Fibroblast of lung (primary cell): Measurements from ENCODE around the gene LCN2. TPM values are rescaled to one million over a fixed set of nuclear protein-coding genes. Genes with fewer than 3 reads are reported as not detected.
A peak's percentile ranks its signal among the peaks of the same experiment; 100 is the strongest.
"Not testable (repeated sequence)": the region's sequence is repeated elsewhere in the genome, so short reads cannot be mapped to it uniquely, and the experiment has no call there.

Experiments
- DNase-seq, 2 donors: peaks; one replicate each; pipeline versions ENCODE4 v3.0.0 to v3.0.0-alpha.2; 2010; ENCODE audit warnings: low read depth in 2 of 2
- H2AFZ ChIP-seq: 2 replicates; pipeline ENCODE4 v1.5.1; 2012; ENCODE audit warnings: low read length, control low read depth, inconsistent platforms
- H3K27ac ChIP-seq: 2 replicates; pipeline ENCODE4 v1.5.1; 2011; ENCODE audit warnings: low read length, control low read depth; ENCODE audit not compliant: insufficient read depth
- H3K27me3 ChIP-seq: 2 replicates; pipeline ENCODE4 v1.5.1; 2011; ENCODE audit warnings: mild to moderate bottlenecking, low read length; ENCODE audit not compliant: control insufficient read depth, insufficient read depth
- H3K36me3 ChIP-seq: 2 replicates; pipeline ENCODE4 v1.5.1; 2011; ENCODE audit warnings: low read length; ENCODE audit not compliant: control insufficient read depth, insufficient read depth
- H3K4me1 ChIP-seq: 2 replicates; pipeline ENCODE4 v1.5.1; 2011; ENCODE audit warnings: low read length; ENCODE audit not compliant: control insufficient read depth, insufficient read depth; ENCODE audit errors: extremely low read depth
- H3K4me2 ChIP-seq: 2 replicates; pipeline ENCODE4 v1.5.1; 2011; ENCODE audit warnings: low read length, control low read depth; ENCODE audit not compliant: insufficient read depth; ENCODE audit errors: extremely low read depth
- H3K4me3 ChIP-seq, 4 experiments: fragments of 200-600 bp in 1 of 4; sonication (generic) in 1 of 4; replicated peaks in 1 of 4; 2 replicates each; pipeline ENCODE4 v1.5.1; 2011 to 2016; ENCODE audit warnings: low read length in 4 of 4, low read depth in 3 of 4, mild to moderate bottlenecking in 3 of 4, control low read depth in 2 of 4, inconsistent platforms in 1 of 4, mixed read lengths in 1 of 4; ENCODE audit not compliant: insufficient read depth in 1 of 4; ENCODE audit errors: control extremely low read depth in 1 of 4
- H3K79me2 ChIP-seq: 2 replicates; pipeline ENCODE4 v1.5.1; 2012; ENCODE audit warnings: mild to moderate bottlenecking, low read length, inconsistent platforms; ENCODE audit not compliant: control insufficient read depth, insufficient read depth
- H3K9ac ChIP-seq: 2 replicates; pipeline ENCODE4 v1.5.1; 2011; ENCODE audit warnings: mild to moderate bottlenecking, low read length, control low read depth; ENCODE audit not compliant: insufficient read depth
- H3K9me3 ChIP-seq: 2 replicates; pipeline ENCODE4 v1.5.1; 2012; ENCODE audit warnings: low read depth, low read length; ENCODE audit not compliant: control insufficient read depth, insufficient read depth
- H4K20me1 ChIP-seq: 2 replicates; pipeline ENCODE4 v1.5.1; 2011; ENCODE audit warnings: low read length; ENCODE audit not compliant: control insufficient read depth, insufficient read depth; ENCODE audit errors: extremely low read depth
- EZH2 ChIP-seq: IDR thresholded peaks from 2 replicates; pipeline ENCODE4 v1.5.1; 2012; ENCODE audit warnings: low read length, control low read depth, mild to moderate bottlenecking; ENCODE audit errors: missing control alignments
- polyA plus RNA-seq, 2 donors: library from polyadenylated mRNA; depleted of rRNA in 1 of 2; stranded (reverse) in 1 of 2; unstranded in 1 of 2; fragments of >200 nt; gene quantifications; 2 replicates each; pipeline ENCODE4 v1.2.1, GENCODE V29; 2011 to 2012; ENCODE audit warnings: missing spikeins in 1 of 2
- total RNA-seq: library from RNA; depleted of rRNA; stranded (reverse); fragments of >200 nt; gene quantifications from 2 replicates; pipeline ENCODE4 v1.2.1, GENCODE V29; 2014
- TF ChIP-seq, protein P1 (sequence below), 2 donors: IDR thresholded peaks in 1 of 2; conservative IDR thresholded peaks in 1 of 2; 1 replicate in 1 of 2; 2 replicates in 1 of 2; pipeline ENCODE4 v1.5.1; 2011 to 2012; ENCODE audit warnings: low read length in 2 of 2, control low read depth in 1 of 2, inconsistent platforms in 1 of 2, low read depth in 1 of 2, mild to moderate bottlenecking in 1 of 2

LCN2 gene
- total and polyA plus RNA-seq, 2 donors (not counting 1 experiment from before 2014, with no cell fraction given), result not detected

- TF ChIP-seq EZH2, result no peak
- TF ChIP-seq, protein P1, sequence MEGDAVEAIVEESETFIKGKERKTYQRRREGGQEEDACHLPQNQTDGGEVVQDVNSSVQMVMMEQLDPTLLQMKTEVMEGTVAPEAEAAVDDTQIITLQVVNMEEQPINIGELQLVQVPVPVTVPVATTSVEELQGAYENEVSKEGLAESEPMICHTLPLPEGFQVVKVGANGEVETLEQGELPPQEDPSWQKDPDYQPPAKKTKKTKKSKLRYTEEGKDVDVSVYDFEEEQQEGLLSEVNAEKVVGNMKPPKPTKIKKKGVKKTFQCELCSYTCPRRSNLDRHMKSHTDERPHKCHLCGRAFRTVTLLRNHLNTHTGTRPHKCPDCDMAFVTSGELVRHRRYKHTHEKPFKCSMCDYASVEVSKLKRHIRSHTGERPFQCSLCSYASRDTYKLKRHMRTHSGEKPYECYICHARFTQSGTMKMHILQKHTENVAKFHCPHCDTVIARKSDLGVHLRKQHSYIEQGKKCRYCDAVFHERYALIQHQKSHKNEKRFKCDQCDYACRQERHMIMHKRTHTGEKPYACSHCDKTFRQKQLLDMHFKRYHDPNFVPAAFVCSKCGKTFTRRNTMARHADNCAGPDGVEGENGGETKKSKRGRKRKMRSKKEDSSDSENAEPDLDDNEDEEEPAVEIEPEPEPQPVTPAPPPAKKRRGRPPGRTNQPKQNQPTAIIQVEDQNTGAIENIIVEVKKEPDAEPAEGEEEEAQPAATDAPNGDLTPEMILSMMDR (conservative IDR thresholded peaks at IDR 0.05 in 1 of 2, IDR thresholded peaks at IDR 0.05 in 1 of 2; ENCODE audit: low read depth in 1 of 2, low read length in 2 of 2), result no peak
- peaks cover 38% of the 10 kb centered on the region for H3K36me3 ChIP-seq
- H3K9me3 ChIP-seq, result no peaks in the 10 kb centered on the region
- H3K4me3 ChIP-seq, result no peak overlapping the region
- no peaks in the 10 kb centered on the region for H4K20me1 ChIP-seq
- no peaks in the 10 kb centered on the region for H3K79me2 ChIP-seq
- H3K9ac ChIP-seq, result no peak overlapping the region
- no peak overlapping the region for H3K4me2 ChIP-seq
- H3K27me3 ChIP-seq, result no peaks in the 10 kb centered on the region
- no peak for DNase-seq
- H3K4me1 ChIP-seq, result no peaks in the 10 kb centered on the region
- H3K27ac ChIP-seq, result no peak overlapping the region
- no peak overlapping the region for H2AFZ ChIP-seq
These were observed 31.2 kb downstream of the LCN2 start for GRCh38 chr9:128180447-128180846.

DNA sequence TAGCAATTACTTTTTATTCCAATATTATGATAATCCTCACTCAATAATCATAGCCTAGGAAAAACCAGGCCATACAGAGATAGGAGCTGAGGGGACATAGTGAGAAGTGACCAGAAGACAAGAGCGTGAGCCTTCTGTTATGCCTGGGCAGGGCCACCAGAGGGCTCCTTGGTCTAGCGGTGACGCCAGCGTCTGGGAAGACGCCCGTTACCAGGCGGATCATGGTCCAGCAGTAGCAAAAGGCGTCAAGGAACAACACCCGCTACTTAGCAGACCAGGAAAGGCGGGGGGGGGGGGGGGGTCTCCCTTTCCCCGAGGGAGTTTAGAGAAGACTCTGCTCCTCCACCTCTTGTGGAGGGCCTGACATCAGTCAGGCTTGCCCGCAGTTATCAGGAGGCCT lies 32.2 kb downstream of the LCN2 start:
- DNase-seq, result peak; percentile 45
- TF ChIP-seq, protein P1 (conservative IDR thresholded peaks at IDR 0.05 in 1 of 2, IDR thresholded peaks at IDR 0.05 in 1 of 2; ENCODE audit: low read depth in 1 of 2, low read length in 2 of 2), result peak; percentile 35 to 48

DNA sequence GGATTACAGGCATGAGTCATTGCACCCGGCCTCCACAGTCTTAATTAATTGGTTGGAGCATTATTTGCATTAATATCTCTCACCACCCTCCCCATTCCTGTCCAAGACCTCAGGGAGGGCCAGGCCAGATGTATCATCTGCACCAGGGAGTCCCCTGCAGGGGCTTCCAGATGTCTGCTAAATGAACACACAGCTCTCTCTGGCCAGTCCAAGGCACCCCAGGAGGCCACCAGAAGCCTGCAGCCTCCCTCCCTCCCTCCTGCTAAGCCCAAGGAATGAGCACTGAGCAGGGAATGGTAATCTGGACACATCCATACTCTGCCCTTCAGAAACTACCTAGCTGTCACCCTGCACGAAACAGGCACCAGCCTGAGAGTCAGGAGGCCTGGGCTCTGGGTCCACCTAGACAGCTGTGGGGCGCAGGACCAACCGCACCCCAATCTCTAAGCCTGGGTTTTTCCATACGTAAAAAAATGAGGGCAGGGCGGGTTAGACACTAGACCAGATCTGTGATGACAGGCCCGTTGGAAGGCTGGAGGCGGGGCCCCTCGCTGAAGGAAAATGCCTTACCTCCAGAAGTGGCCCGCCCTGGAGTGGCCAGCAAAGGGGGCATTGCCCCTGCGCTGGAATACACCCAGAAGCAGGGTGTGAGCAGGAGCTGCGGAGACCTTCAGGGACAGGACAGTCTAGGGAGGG lies 33.8 kb downstream of the LCN2 start:
- no peak for DNase-seq
- no peaks in the 10 kb centered on the region for H3K27me3 ChIP-seq
- no peaks in the 10 kb centered on the region for H3K4me1 ChIP-seq
- peaks cover 30% of the 10 kb centered on the region for H3K36me3 ChIP-seq
- H3K4me3 ChIP-seq, result no peak overlapping the region
- H3K79me2 ChIP-seq, result no peaks in the 10 kb centered on the region
- H3K9ac ChIP-seq, result no peak overlapping the region
- no peaks in the 10 kb centered on the region for H4K20me1 ChIP-seq
- H2AFZ ChIP-seq, result no peak overlapping the region
- no peak overlapping the region for H3K27ac ChIP-seq
- H3K9me3 ChIP-seq, result no peaks in the 10 kb centered on the region
- TF ChIP-seq, protein P1 (conservative IDR thresholded peaks at IDR 0.05 in 1 of 2, IDR thresholded peaks at IDR 0.05 in 1 of 2; ENCODE audit: low read depth in 1 of 2, low read length in 2 of 2), result no peak
- no peak for TF ChIP-seq EZH2
- no peak overlapping the region for H3K4me2 ChIP-seq

More for the DNA sequence above, 32.2 kb downstream of the LCN2 start:
- not testable (repeated sequence) for H3K9me3 ChIP-seq, H4K20me1 ChIP-seq, H2AFZ ChIP-seq, H3K4me3 ChIP-seq, H3K27ac ChIP-seq, H3K79me2 ChIP-seq, H3K27me3 ChIP-seq, H3K9ac ChIP-seq, H3K4me2 ChIP-seq, H3K4me1 ChIP-seq
- H3K36me3 ChIP-seq, result peaks cover 32% of the 10 kb centered on the region
